ENCODE data around the gene AKR1B15. TPM values are rescaled to one million over a fixed set of nuclear protein-coding genes. Genes with fewer than 3 reads are reported as not detected.
"Not testable (repeated sequence)": the region's sequence is repeated elsewhere in the genome, so short reads cannot be mapped to it uniquely, and the experiment has no call there.

The AKR1B15 gene
- total RNA-seq, 1 donor from 2014 or later, result not detected

GRCh38 chr7:134557391-134557790 is 8.5 kb downstream of the AKR1B15 start:
- Histone ChIP-seq H3K9me3 (replicated peaks) (no peaks in the 10 kb centered on the region), H3K27me3 (ENCODE audit: low read depth) (no peaks in the 10 kb centered on the region), H3K36me3 (no peaks in the 10 kb centered on the region), H3K4me3 (no peak overlapping the region), H3K4me1 (no peaks in the 10 kb centered on the region), H3K27ac (replicated peaks) (no peak overlapping the region)
- no peak for TF ChIP-seq CTCF (IDR thresholded peaks at IDR 0.05; ENCODE audit: borderline replicate concordance)
- intact Hi-C loops (cut with micrococcal nuclease), result no loop called here
- no peak for DNase-seq

- Histone ChIP-seq H3K27ac (replicated peaks) (no peak overlapping the region), H3K9me3 (replicated peaks) (no peaks in the 10 kb centered on the region), H3K27me3 (ENCODE audit: low read depth) (no peaks in the 10 kb centered on the region), H3K4me1 (no peaks in the 10 kb centered on the region), H3K36me3 (no peaks in the 10 kb centered on the region), H3K4me3 (no peak overlapping the region)
- TF ChIP-seq CTCF (IDR thresholded peaks at IDR 0.05; ENCODE audit: borderline replicate concordance), result no peak
- intact Hi-C loops (cut with micrococcal nuclease), result no loop called here
- no peak for DNase-seq
These were observed 9.5 kb downstream of the AKR1B15 start for GRCh38 chr7:134558370-134558769.

GRCh38 chr7:134561616-134562015 is 12.7 kb downstream of the AKR1B15 start:
- H3K9me3 ChIP-seq (replicated peaks); H3K4me3 ChIP-seq; intact Hi-C loops (cut with micrococcal nuclease): not testable (repeated sequence)

GRCh38 chr7:134562136-134562535 is 13.2 kb downstream of the AKR1B15 start:
- TF ChIP-seq CTCF (IDR thresholded peaks at IDR 0.05; ENCODE audit: borderline replicate concordance), result no peak
- intact Hi-C loops (cut with micrococcal nuclease), result no loop called here
- H3K4me3 ChIP-seq, result no peak overlapping the region
- DNase-seq, result no peak
- H3K4me1 ChIP-seq, result no peaks in the 10 kb centered on the region
- H3K9me3 ChIP-seq (replicated peaks), result no peaks in the 10 kb centered on the region
- no peaks in the 10 kb centered on the region for H3K36me3 ChIP-seq
- no peak overlapping the region for H3K27ac ChIP-seq (replicated peaks)
- H3K27me3 ChIP-seq (ENCODE audit: low read depth), result no peaks in the 10 kb centered on the region

More at GRCh38 chr7:134561616-134562015, 12.7 kb downstream of the AKR1B15 start:
- H3K27ac ChIP-seq (replicated peaks); H3K36me3 ChIP-seq; H3K27me3 ChIP-seq (ENCODE audit: low read depth); DNase-seq; H3K4me1 ChIP-seq: not testable (repeated sequence)

GRCh38 chr7:134563398-134563749 is 14.5 kb downstream of the AKR1B15 start:
- DNase-seq; H3K4me3 ChIP-seq; H3K27ac ChIP-seq (replicated peaks): not testable (repeated sequence)

GRCh38 chr7:134565643-134566136 is 16.8 kb downstream of the AKR1B15 start:
- no peak for DNase-seq
- intact Hi-C loops (cut with micrococcal nuclease), result no loop called here

More at GRCh38 chr7:134563398-134563749, 14.5 kb downstream of the AKR1B15 start:
- intact Hi-C loops (cut with micrococcal nuclease); H3K36me3 ChIP-seq; H3K9me3 ChIP-seq (replicated peaks); H3K27me3 ChIP-seq (ENCODE audit: low read depth); H3K4me1 ChIP-seq: not testable (repeated sequence)

More at GRCh38 chr7:134565643-134566136, 16.8 kb downstream of the AKR1B15 start:
- no peak for TF ChIP-seq CTCF (IDR thresholded peaks at IDR 0.05; ENCODE audit: borderline replicate concordance)
- Histone ChIP-seq H3K27me3 (ENCODE audit: low read depth) (no peaks in the 10 kb centered on the region), H3K4me1 (no peaks in the 10 kb centered on the region), H3K27ac (replicated peaks) (no peak overlapping the region), H3K36me3 (no peaks in the 10 kb centered on the region), H3K4me3 (no peak overlapping the region), H3K9me3 (replicated peaks) (peaks cover 13% of the 10 kb centered on the region)

All from left ventricle myocardium inferior (tissue), 1 donor.